Astrocyte (in vitro differentiated cells and primary cell): ENCODE results near the gene LRIG2.

Source experiments
- CTCF ChIP-seq: IDR thresholded peaks from 2 replicates; pipeline ENCODE4 v1.5.1; 2011; ENCODE audit warnings: low read depth, mild to moderate bottlenecking, inconsistent platforms, low read length, moderate library complexity; ENCODE audit not compliant: insufficient read depth
- EZH2 ChIP-seq: IDR thresholded peaks from 2 replicates; pipeline ENCODE4 v1.6.1; 2012; ENCODE audit warnings: mild to moderate bottlenecking, low read length, inconsistent platforms; ENCODE audit not compliant: insufficient read depth

DNA sequence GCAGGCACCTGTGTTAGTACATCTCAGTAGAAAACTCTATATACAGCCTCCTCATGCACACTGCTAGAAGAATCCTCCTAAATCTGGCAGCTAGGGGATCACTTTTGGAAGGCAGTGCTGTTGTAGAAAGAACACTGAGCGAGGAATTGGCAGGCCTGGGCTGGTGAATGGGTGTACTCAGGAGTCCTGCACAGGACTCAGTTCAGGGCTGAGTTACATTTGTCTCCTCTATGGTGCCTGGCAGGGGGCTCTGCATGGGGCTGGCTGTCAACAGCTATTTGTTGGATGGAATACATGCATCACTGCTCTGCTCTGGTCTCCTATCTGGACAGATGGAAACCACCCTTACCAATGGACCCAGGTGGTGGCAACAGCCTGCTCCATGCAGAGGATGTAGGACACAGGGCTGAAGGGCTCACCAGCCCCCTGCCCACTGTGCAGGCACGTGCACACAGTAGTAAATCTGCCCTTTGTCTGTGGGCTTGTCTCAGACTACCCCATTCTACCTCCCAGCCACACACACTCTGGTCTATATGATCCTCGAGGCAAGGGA, 74.2 kb downstream of the LRIG2 start:
- TF ChIP-seq CTCF (no peak), EZH2 (no peak)
